HL-60 (cell line): ENCODE data around the gene SLC22A23.

ENCODE experiments used
- DNase-seq, 2 experiments: peaks; one replicate each; pipeline ENCODE4 v3.0.0-alpha.2; 2010 to 2020; ENCODE audit warnings: low read depth in 1 of 2, low spot score in 1 of 2
- H3K27ac ChIP-seq: fragments of 250-450 bp; sonication (Bioruptor Pico); replicated peaks from 2 replicates; pipeline ENCODE4 v1.5.1; 2020; ENCODE audit warnings: mild to moderate bottlenecking, moderate library complexity
- H3K27me3 ChIP-seq: fragments of 250-450 bp; sonication (Bioruptor Pico); 2 replicates; pipeline ENCODE4 v1.5.1; 2021; ENCODE audit warnings: mild to moderate bottlenecking, moderate library complexity; ENCODE audit not compliant: insufficient read depth, poor library complexity, severe bottlenecking
- H3K4me3 ChIP-seq: replicated peaks from 2 replicates; pipeline ENCODE4 v1.5.1; 2011; ENCODE audit warnings: mild to moderate bottlenecking, control low read depth, low read length; ENCODE audit not compliant: insufficient read depth
- CTCF ChIP-seq: IDR thresholded peaks from one replicate; pipeline ENCODE4 v1.5.1; 2011; ENCODE audit warnings: low read length, control low read depth, inconsistent platforms; ENCODE audit not compliant: insufficient read depth
- GABPA ChIP-seq: IDR thresholded peaks from 2 replicates; pipeline ENCODE4 v1.6.1; 2012; ENCODE audit warnings: low read depth
- POLR2AphosphoS5 ChIP-seq: IDR thresholded peaks from 2 replicates; pipeline ENCODE4 v1.6.1; 2012; ENCODE audit warnings: low read depth
- REST ChIP-seq: IDR thresholded peaks from 2 replicates; pipeline ENCODE4 v1.6.1; 2012; ENCODE audit warnings: low read depth; ENCODE audit not compliant: insufficient replicate concordance
- SPI1 ChIP-seq: IDR thresholded peaks from 2 replicates; pipeline ENCODE4 v1.6.1; 2012; ENCODE audit warnings: low read depth, mild to moderate bottlenecking, borderline replicate concordance

SLC22A23 gene

GRCh38 chr6:3457710-3458602 is 1.1 kb upstream of the SLC22A23 start:
- DNase-seq: no peak
- Histone ChIP-seq H3K27me3 (peaks cover 59% of the 10 kb centered on the region), H3K4me3 (no peak overlapping the region), H3K27ac (no peak overlapping the region)
- TF ChIP-seq GABPA (no peak), CTCF (no peak), POLR2AphosphoS5 (no peak), REST (no peak), SPI1 (no peak)

- no peak for DNase-seq
- peak overlapping the region; percentile 22; the same call in 1 of the 2 replicates for H3K4me3 ChIP-seq
- no peak overlapping the region for H3K27ac ChIP-seq
- TF ChIP-seq SPI1: no peak
- TF ChIP-seq GABPA: no peak
- TF ChIP-seq POLR2AphosphoS5: no peak
- TF ChIP-seq REST: no peak
- TF ChIP-seq CTCF: no peak
- peaks cover 62% of the 10 kb centered on the region for H3K27me3 ChIP-seq
Observed at GRCh38 chr6:3456395-3456897, 404 bp downstream of the SLC22A23 start.

- DNase-seq: no peak
- H3K27ac ChIP-seq: no peak overlapping the region
Observed at GRCh38 chr6:3455569-3456394, 1.1 kb downstream of the SLC22A23 start.

More at GRCh38 chr6:3455569-3456394, 1.1 kb downstream of the SLC22A23 start:
- Histone ChIP-seq H3K27me3 (peaks cover 67% of the 10 kb centered on the region), H3K4me3 (peak overlapping the region; percentile 22)
- TF ChIP-seq POLR2AphosphoS5 (no peak), REST (no peak), SPI1 (no peak), GABPA (no peak), CTCF (no peak)
